Heart left ventricle (tissue), 13 donors: ENCODE results near the gene RGS12.

Experiments used
- CTCF ChIP-seq, 12 donors: fragments of 200-600 bp; sonication (generic) in 4 of 12; IDR thresholded peaks; one replicate each; pipeline versions ENCODE4 v1.5.0 to v1.8.0; 2018 to 2022; ENCODE audit warnings: antibody characterized with exemption in 12 of 12, mild to moderate bottlenecking in 5 of 12
- POLR2A ChIP-seq, 2 donors: fragments of 450-650 bp; IDR thresholded peaks; one replicate each; pipeline ENCODE4 v1.6.1; 2017; ENCODE audit warnings: antibody characterized with exemption in 2 of 2, mild to moderate bottlenecking in 2 of 2, moderate library complexity in 2 of 2
- donor health status: ischemic (EF 13 %, LVEDD 7.1; RV severe dilation, severe dysfunction).
- donor health status: DM: no; HTN: yes; CAD: no.
- donor health status: DM: no; HTN: no; CAD: no.
- donor health status: ischemic (EF 25% LVEDD 6.9; RV normal size, moderate dysfunction).
- donor health status: ischemic (EF 25% LVEDD 5.7; RV mildly dilated, moderate dysfunction).
- donor health status: ischemic (EF 35%, LVEDD 5.7; RV mildly dilated, moderate dysfunction).
- donor health status: nonischemic (EF 11% LVEDD 7.7; RV severe dilation, severe dysfunction).
- donor health status: DM: yes; HTN: yes; CAD: no.
- donor health status: PGD.
- donor health status: ischemic (EF 29% LVEDD 5.4; RV normal size, mild dysfunction).
- donor health status: nonischemic (EF 23%, LVEDD 6.1; RV moderate dilation, normal function).

GRCh38 chr4:3244002-3244401 is 48.8 kb upstream of the RGS12 start:
- TF ChIP-seq CTCF (IDR thresholded peaks at IDR 0.05) (no peak), POLR2A (IDR thresholded peaks at IDR 0.05) (no peak)
